ENCODE measurements around the gene RAMACL.
A peak's percentile ranks its signal among the peaks of the same experiment; 100 is the strongest.

DNA sequence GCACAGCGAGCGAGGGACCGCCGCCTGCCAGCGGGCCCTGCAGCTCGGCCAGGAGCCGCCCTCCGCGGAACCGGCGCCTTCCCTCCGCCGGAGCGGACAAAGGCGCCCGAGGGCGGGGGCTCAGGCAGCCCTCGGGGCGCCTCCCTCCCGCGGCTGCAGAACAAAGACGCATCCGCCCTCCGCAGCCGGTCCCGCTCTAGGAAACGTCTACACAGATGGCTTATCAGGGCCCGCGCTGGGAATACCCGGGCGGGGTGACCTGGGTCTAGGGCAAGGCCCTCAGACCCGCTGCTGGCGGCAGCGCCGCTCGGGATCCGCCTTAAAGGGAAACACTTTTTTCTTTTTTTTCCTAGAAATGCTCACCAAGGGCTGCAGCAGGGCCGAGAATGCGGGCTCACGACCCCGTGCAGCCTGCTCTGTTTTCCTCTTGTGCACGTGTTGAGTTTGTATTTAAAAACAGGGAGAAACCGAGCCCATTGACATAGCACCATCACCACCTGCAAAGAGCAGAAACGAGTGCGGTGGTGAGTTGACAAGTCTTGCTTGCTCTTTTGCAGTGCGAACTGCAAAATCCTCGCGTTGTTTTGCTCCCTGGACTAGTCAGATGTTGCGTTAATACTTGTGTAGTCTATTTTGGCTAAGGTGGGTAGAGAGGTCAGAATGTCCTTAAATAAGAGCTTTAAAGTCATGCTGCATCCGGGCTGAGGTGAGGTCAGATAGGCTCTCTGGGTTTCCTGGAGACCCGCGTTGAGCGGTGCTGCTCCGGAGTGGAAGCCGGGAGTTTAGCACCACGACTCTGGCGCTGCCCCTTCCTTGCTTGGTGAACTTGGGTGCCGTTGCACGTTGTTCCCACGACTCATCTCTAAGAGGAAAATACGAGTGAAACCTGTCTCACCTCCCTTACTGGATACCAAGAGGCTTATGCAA is 41.7 kb upstream of the RAMACL start:
- TF ChIP-seq CTCF (IDR thresholded peaks at IDR 0.05 in 2 of 3, conservative IDR thresholded peaks at IDR 0.05 in 1 of 3; ENCODE audit: borderline replicate concordance in 1 of 3, insufficient read depth in 1 of 3, low read depth in 2 of 3, low read length in 2 of 3) (no peak), POLR2A (IDR thresholded peaks at IDR 0.05; ENCODE audit: borderline replicate concordance, extremely low read depth, insufficient read depth, insufficient read length) (no peak), YY1 (IDR thresholded peaks at IDR 0.05; ENCODE audit: extremely low read depth, insufficient replicate concordance, low read depth, low read length) (no peak), EZH2 (IDR thresholded peaks at IDR 0.05) (no peak), RAD21 (IDR thresholded peaks at IDR 0.05; ENCODE audit: low read depth) (no peak), POLR2AphosphoS5 (IDR thresholded peaks at IDR 0.05; ENCODE audit: low read depth, low read length) (no peak)
- TF ChIP-seq, protein P1, sequence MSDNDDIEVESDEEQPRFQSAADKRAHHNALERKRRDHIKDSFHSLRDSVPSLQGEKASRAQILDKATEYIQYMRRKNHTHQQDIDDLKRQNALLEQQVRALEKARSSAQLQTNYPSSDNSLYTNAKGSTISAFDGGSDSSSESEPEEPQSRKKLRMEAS (IDR thresholded peaks at IDR 0.05): peak; percentile 5; the same call in 1 of the 2 replicates

Data from HCT116 (cell line).